H9 (cell line): Measurements from ENCODE around the gene REV1. TPM values are rescaled to one million over a fixed set of nuclear protein-coding genes. Genes with fewer than 3 reads are reported as not detected.

Source experiments
- DNase-seq: peaks from one replicate; pipeline ENCODE4 v3.0.0-alpha.2; 2017
- H2AFZ ChIP-seq: one replicate; pipeline ENCODE4 v1.6.1; 2013; ENCODE audit warnings: mild to moderate bottlenecking, low read length, control low read depth, moderate library complexity
- H2AK5ac ChIP-seq: 2 replicates; pipeline ENCODE4 v1.6.1; 2013; ENCODE audit warnings: low read length, control low read depth, mixed read lengths; ENCODE audit not compliant: insufficient read length
- H2BK120ac ChIP-seq: one replicate; pipeline ENCODE4 v1.6.1; 2013; ENCODE audit warnings: low read depth, mild to moderate bottlenecking, low read length, control low read depth, inconsistent platforms; ENCODE audit not compliant: poor library complexity, severe bottlenecking
- H2BK12ac ChIP-seq: 2 replicates; pipeline ENCODE4 v1.6.1; 2013; ENCODE audit warnings: low read length, control low read depth, mixed read lengths, low read depth; ENCODE audit not compliant: insufficient read length
- H2BK15ac ChIP-seq: 2 replicates; pipeline ENCODE4 v1.6.1; 2013; ENCODE audit warnings: low read depth, low read length, control low read depth
- H2BK20ac ChIP-seq: one replicate; pipeline ENCODE4 v1.6.1; 2013; ENCODE audit warnings: low read depth, mild to moderate bottlenecking, low read length, control low read depth, inconsistent platforms; ENCODE audit not compliant: poor library complexity, severe bottlenecking
- H2BK5ac ChIP-seq: 2 replicates; pipeline ENCODE4 v1.6.1; 2013; ENCODE audit warnings: low read length, control low read depth, mixed read lengths; ENCODE audit not compliant: insufficient read length
- H3K14ac ChIP-seq: 2 replicates; pipeline ENCODE4 v1.6.1; 2013; ENCODE audit warnings: low read length, control low read depth; ENCODE audit not compliant: insufficient read depth
- H3K18ac ChIP-seq: 2 replicates; pipeline ENCODE4 v1.6.1; 2013; ENCODE audit warnings: low read depth, mild to moderate bottlenecking, mixed read lengths, low read length, control low read depth; ENCODE audit not compliant: insufficient read length
- H3K23ac ChIP-seq: 2 replicates; pipeline ENCODE4 v1.6.1; 2013; ENCODE audit warnings: low read length, control low read depth, mixed read lengths, low read depth; ENCODE audit not compliant: insufficient read length
- H3K23me2 ChIP-seq: 2 replicates; pipeline ENCODE4 v1.6.1; 2013; ENCODE audit warnings: low read depth, mild to moderate bottlenecking, mixed read lengths, low read length, control low read depth; ENCODE audit not compliant: insufficient read length, poor library complexity, severe bottlenecking
- H3K27ac ChIP-seq: 2 replicates; pipeline ENCODE4 v1.5.1; 2013; ENCODE audit warnings: low read length, control low read depth, mixed read lengths, low read depth; ENCODE audit not compliant: insufficient read length
- H3K27me3 ChIP-seq: 2 replicates; pipeline ENCODE4 v1.6.1; 2013; ENCODE audit warnings: low read length, control low read depth, inconsistent platforms; ENCODE audit not compliant: insufficient read depth
- H3K4ac ChIP-seq: 2 replicates; pipeline ENCODE4 v1.6.1; 2013; ENCODE audit warnings: low read depth, mild to moderate bottlenecking, control low read depth, inconsistent platforms, low read length, moderate library complexity
- H3K4me1 ChIP-seq: 2 replicates; pipeline ENCODE4 v1.6.1; 2013; ENCODE audit warnings: low read length, control low read depth, inconsistent platforms; ENCODE audit not compliant: insufficient read depth
- H3K4me2 ChIP-seq: 2 replicates; pipeline ENCODE4 v1.6.1; 2013; ENCODE audit warnings: low read length, control low read depth, mixed read lengths; ENCODE audit not compliant: insufficient read length, insufficient read depth
- H3K56ac ChIP-seq: 2 replicates; pipeline ENCODE4 v1.6.1; 2013; ENCODE audit warnings: low read depth, mild to moderate bottlenecking, mixed read lengths, low read length, control low read depth; ENCODE audit not compliant: insufficient read length
- H3K79me1 ChIP-seq: 2 replicates; pipeline ENCODE4 v1.6.1; 2013; ENCODE audit warnings: low read depth, mild to moderate bottlenecking, moderate library complexity, low read length, control low read depth, inconsistent platforms; ENCODE audit not compliant: insufficient read depth, poor library complexity, severe bottlenecking
- H3K79me2 ChIP-seq: 2 replicates; pipeline ENCODE4 v1.6.1; 2013; ENCODE audit warnings: low read length, control low read depth, inconsistent platforms; ENCODE audit not compliant: insufficient read depth
- H3K9ac ChIP-seq: 2 replicates; pipeline ENCODE4 v1.6.1; 2013; ENCODE audit warnings: low read length, control low read depth, mixed read lengths; ENCODE audit not compliant: insufficient read length; ENCODE audit errors: extremely low read depth
- H3K9me3 ChIP-seq: one replicate; pipeline ENCODE4 v1.6.1; 2013; ENCODE audit warnings: low read depth, low read length, inconsistent platforms; ENCODE audit not compliant: control insufficient read depth
- H3T11ph ChIP-seq: one replicate; pipeline ENCODE4 v1.6.1; 2013; ENCODE audit warnings: mild to moderate bottlenecking, low read length, control low read depth, inconsistent platforms
- H4K20me1 ChIP-seq: one replicate; pipeline ENCODE4 v1.6.1; 2013; ENCODE audit not compliant: control insufficient read depth, insufficient read length, insufficient read depth
- H4K5ac ChIP-seq: 2 replicates; pipeline ENCODE4 v1.6.1; 2013; ENCODE audit warnings: low read depth, mild to moderate bottlenecking, mixed read lengths, low read length, control low read depth; ENCODE audit not compliant: insufficient read length
- H4K8ac ChIP-seq: replicated peaks from 2 replicates; pipeline ENCODE4 v1.6.1; 2013; ENCODE audit warnings: low read length, control low read depth, mixed read lengths, low read depth; ENCODE audit not compliant: insufficient read length
- H4K91ac ChIP-seq: 2 replicates; pipeline ENCODE4 v1.6.1; 2013; ENCODE audit warnings: low read depth, mild to moderate bottlenecking, moderate library complexity, mixed read lengths, low read length, control low read depth; ENCODE audit not compliant: insufficient read length
- H3K27ac Mint-ChIP-seq, 3 experiments: 2 replicates in 2 of 3; 3 replicates in 1 of 3; pipeline ENCODE4 v1.8.0; 2020 to 2021; ENCODE audit warnings: mixed read lengths in 3 of 3, mild to moderate bottlenecking in 1 of 3, moderate library complexity in 1 of 3
- H3K27me3 Mint-ChIP-seq: 2 replicates; pipeline ENCODE4 v1.8.0; 2021; ENCODE audit warnings: low read depth, mild to moderate bottlenecking, moderate library complexity, mixed read lengths
- H3K36me3 Mint-ChIP-seq, 3 experiments: 2 replicates in 2 of 3; 3 replicates in 1 of 3; pipeline ENCODE4 v1.8.0; 2020 to 2021; ENCODE audit warnings: low read depth in 3 of 3, mixed read lengths in 3 of 3; ENCODE audit not compliant: insufficient read depth in 1 of 3
- H3K4me1 Mint-ChIP-seq, 2 experiments: 2 replicates each; pipeline ENCODE4 v1.8.0; 2020; ENCODE audit warnings: mixed read lengths in 2 of 2
- H3K4me3 Mint-ChIP-seq, 2 experiments: 2 replicates in 1 of 2; 3 replicates in 1 of 2; pipeline ENCODE4 v1.8.0; 2020 to 2021; ENCODE audit warnings: mild to moderate bottlenecking in 2 of 2, mixed read lengths in 2 of 2, moderate library complexity in 1 of 2
- H3K9me3 Mint-ChIP-seq, 2 experiments: 2 replicates in 1 of 2; 3 replicates in 1 of 2; pipeline ENCODE4 v1.8.0; 2020; ENCODE audit warnings: mild to moderate bottlenecking in 2 of 2, mixed read lengths in 2 of 2, moderate library complexity in 1 of 2
- WGBS: extraction: QIAGEN DNeasy Blood & Tissue Kit; methylation state at CpG from one replicate; pipeline ENCODE4 v1.1.7; 2013; ENCODE audit warnings: missing lambda C conversion rate, low lambda C conversion rate, mixed read lengths; ENCODE audit not compliant: insufficient read length; ENCODE audit errors: extremely low coverage; 5-methylcytosine and 5-hydroxymethylcytosine counted together
- total RNA-seq: library from RNA; stranded (reverse); gene quantifications from 2 replicates; pipeline ENCODE4 v1.2.1, GENCODE V29; 2021
- TF ChIP-seq, protein P1 (sequence below): fragments of 200-600 bp; sonication (generic); conservative IDR thresholded peaks from 3 replicates; pipeline ENCODE4 v1.8.0; 2021; ENCODE audit warnings: antibody characterized with exemption, mild to moderate bottlenecking

The REV1 gene
- total RNA-seq, 1 experiment from 2014 or later, result 41.6 TPM

DNA sequence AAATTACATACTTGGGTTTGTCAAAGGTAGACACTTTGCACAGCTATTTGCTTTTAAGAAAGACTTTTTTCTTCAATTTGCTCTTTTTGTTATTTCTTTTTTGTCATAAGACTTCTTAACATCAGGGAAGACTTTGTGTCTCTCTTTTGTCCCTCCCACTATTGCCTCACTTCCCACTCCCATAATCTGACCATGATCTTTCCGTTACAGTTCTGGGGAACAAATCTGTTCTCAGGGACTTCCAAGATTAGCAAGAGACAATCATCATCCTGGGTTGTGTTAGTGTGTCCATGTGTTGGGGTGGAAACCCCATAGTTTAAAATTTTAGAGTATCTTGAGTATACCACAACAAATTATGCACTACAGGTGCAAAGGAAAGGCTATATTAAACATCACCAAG lies 75.3 kb downstream of the REV1 start:
- H3K4me1 Mint-ChIP-seq, result no peaks in the 10 kb centered on the region
- no peak overlapping the region for H2BK15ac ChIP-seq
- H2BK5ac ChIP-seq, result no peak overlapping the region
- no peak overlapping the region for H3K27ac ChIP-seq
- WGBS, result no CpG with 5 or more reads among the region's 1 CpG
- no peak overlapping the region for H3K9ac ChIP-seq
- no peak overlapping the region for H3K23ac ChIP-seq
- no peak overlapping the region for H3K4ac ChIP-seq
- no peak overlapping the region for H3K4me3 Mint-ChIP-seq
- H3K36me3 Mint-ChIP-seq, result peaks cover 35 to 90% (median 78%) of the 10 kb centered on the region in 3 experiments
- no peaks in the 10 kb centered on the region for H3K79me2 ChIP-seq
- H3K27me3 ChIP-seq, result no peaks in the 10 kb centered on the region
- no peaks in the 10 kb centered on the region for H3K9me3 Mint-ChIP-seq
- no peak overlapping the region for H2AFZ ChIP-seq
- no peaks in the 10 kb centered on the region for H3K4me1 ChIP-seq
- no peak overlapping the region for H4K5ac ChIP-seq
- no peak overlapping the region for H2AK5ac ChIP-seq
- no peaks in the 10 kb centered on the region for H3K23me2 ChIP-seq
- no peak overlapping the region for H2BK120ac ChIP-seq
- no peak overlapping the region for H2BK12ac ChIP-seq
- no peak overlapping the region for H3K56ac ChIP-seq
- no peak overlapping the region for H4K91ac ChIP-seq
- H4K20me1 ChIP-seq, result no peaks in the 10 kb centered on the region
- no peak overlapping the region for H3K14ac ChIP-seq
- H3K9me3 ChIP-seq, result no peaks in the 10 kb centered on the region
- no peak overlapping the region for H3T11ph ChIP-seq
- H3K27me3 Mint-ChIP-seq, result no peaks in the 10 kb centered on the region
- H3K4me2 ChIP-seq, result no peak overlapping the region
- no peak overlapping the region; a peak in 1 of 7 replicates for H3K27ac Mint-ChIP-seq
- DNase-seq, result no peak
- no peak overlapping the region for H2BK20ac ChIP-seq
- H3K18ac ChIP-seq, result no peak overlapping the region
- H4K8ac ChIP-seq, result no peak overlapping the region
- TF ChIP-seq, protein P1, sequence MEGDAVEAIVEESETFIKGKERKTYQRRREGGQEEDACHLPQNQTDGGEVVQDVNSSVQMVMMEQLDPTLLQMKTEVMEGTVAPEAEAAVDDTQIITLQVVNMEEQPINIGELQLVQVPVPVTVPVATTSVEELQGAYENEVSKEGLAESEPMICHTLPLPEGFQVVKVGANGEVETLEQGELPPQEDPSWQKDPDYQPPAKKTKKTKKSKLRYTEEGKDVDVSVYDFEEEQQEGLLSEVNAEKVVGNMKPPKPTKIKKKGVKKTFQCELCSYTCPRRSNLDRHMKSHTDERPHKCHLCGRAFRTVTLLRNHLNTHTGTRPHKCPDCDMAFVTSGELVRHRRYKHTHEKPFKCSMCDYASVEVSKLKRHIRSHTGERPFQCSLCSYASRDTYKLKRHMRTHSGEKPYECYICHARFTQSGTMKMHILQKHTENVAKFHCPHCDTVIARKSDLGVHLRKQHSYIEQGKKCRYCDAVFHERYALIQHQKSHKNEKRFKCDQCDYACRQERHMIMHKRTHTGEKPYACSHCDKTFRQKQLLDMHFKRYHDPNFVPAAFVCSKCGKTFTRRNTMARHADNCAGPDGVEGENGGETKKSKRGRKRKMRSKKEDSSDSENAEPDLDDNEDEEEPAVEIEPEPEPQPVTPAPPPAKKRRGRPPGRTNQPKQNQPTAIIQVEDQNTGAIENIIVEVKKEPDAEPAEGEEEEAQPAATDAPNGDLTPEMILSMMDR, result no peak
- H3K79me1 ChIP-seq, result no peaks in the 10 kb centered on the region
